Placental pericyte (primary cell): ENCODE results near the gene CLDN8. TPM values are rescaled to one million over a fixed set of nuclear protein-coding genes. Genes with fewer than 3 reads are reported as not detected.

Source experiments
- total RNA-seq: library from RNA; depleted of rRNA; stranded (reverse); fragments of >200 nt; gene quantifications from 2 replicates; pipeline ENCODE4 v1.2.3, GENCODE V29; 2012

CLDN8 gene
- not detected in 2 replicates for total RNA-seq

DNA sequence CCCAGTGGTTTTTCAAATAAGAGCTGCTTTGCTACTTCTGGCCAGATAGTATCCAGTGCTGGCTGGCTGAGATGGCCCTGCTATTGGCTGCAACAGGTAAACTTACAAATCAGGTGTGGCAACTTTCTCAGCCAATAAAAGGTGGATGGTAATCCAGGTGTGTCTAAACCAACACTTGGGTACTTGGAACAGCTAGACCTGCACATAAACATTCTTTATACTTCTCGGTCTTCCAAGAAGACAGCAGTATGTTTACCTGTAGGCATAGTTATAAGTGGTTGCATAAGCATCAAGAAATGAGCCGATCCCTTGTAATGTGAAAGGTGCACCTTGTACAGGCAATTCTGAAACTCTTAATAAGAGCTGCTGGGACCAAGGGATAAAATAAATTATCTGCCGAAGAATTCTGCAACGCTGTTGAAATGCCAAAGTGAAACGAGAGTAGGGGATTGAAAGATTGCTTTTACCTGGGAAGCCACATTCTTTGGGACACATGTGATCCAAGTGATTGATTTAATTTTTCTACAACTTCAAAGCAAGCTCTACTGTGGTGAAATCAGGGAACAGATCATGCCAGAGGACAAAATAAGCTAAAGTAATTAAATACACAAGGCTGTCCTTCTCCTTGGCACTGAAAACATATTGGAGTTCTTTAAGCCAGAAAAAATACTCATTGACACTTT, at the start of gene CLDN8:
Gene CLDN8, minus strand, starts transcription at position 57 of the 683 bp plus-strand sequence. CDS start 172 bp downstream, outside the sequence.

DNA sequence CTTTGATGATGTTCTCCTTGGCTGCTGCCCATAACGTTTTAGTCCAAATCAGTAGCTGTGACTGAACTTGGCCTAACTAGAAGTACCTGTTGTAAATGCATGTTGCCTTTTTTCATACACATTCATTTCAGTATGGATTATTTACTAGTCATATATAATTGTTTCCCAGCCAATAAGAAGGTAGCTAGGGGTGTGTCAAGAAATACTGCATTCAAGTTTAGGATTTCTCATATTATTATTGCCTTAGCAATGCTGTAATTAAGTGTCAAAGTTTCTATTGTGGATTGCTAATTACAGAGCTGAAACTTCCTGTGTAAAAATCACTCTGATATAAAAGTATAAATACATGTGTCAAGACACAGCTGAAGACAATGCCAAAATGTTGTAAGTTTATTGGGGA, 49.2 kb downstream of the CLDN8 start, which contains the start of gene CLDN17:
Gene CLDN17, minus strand, starts transcription at position 101 of the 400 bp plus-strand sequence. CDS start 188 bp downstream, outside the sequence.

Other genes with a start within 250 kb of the CLDN8 start
- not detected in 2 replicates for gene CLDN17, start 49.3 kb downstream of the CLDN8 start, total RNA-seq
- not detected in 2 replicates for gene KRTAP24-1, start 66.9 kb upstream of the CLDN8 start, total RNA-seq
- not detected in 2 replicates for gene KRTAP25-1, start 73.4 kb upstream of the CLDN8 start, total RNA-seq
- not detected in 2 replicates for gene KRTAP26-1, start 104.2 kb upstream of the CLDN8 start, total RNA-seq
- not detected in 2 replicates for gene KRTAP27-1, start 121.6 kb upstream of the CLDN8 start, total RNA-seq
- gene KRTAP23-1, start 132.5 kb upstream of the CLDN8 start, total RNA-seq, result not detected in 2 replicates
- not detected in 2 replicates for gene KRTAP13-2, start 156.2 kb upstream of the CLDN8 start, total RNA-seq
- gene KRTAP13-1, start 179.9 kb upstream of the CLDN8 start, total RNA-seq, result not detected in 2 replicates
- gene KRTAP13-3, start 209.8 kb upstream of the CLDN8 start, total RNA-seq, result not detected in 2 replicates
- gene KRTAP13-4, start 214.1 kb upstream of the CLDN8 start, total RNA-seq, result not detected in 2 replicates
- not detected in 2 replicates for gene KRTAP15-1, start 224.2 kb upstream of the CLDN8 start, total RNA-seq